ENCODE measurements around the gene ANGPT4.
"Not testable (repeated sequence)": the region's sequence is repeated elsewhere in the genome, so short reads cannot be mapped to it uniquely, and the experiment has no call there.

ANGPT4 gene

GRCh38 chr20:840858-841567 lies 75.1 kb downstream of the ANGPT4 start:
- no peak for DNase-seq

DNA sequence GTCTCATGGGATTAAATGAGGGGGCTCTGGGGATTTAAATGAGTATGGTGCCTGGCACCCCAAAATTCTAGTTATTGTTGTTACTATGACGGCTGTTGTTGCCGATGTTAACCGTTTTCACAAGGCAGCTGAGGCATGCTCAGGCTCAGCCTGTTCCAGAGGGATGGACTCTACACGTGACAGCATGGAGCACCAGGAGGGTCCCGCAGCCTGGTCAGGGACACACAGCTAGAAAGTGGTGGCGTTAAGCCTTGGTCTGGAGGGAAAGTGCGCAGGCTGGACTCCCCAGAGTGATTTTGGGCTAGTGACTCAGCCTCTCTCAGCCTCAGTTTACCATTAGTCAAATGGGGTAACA lies 75.7 kb downstream of the ANGPT4 start:
- DNase-seq = no peak

- no peak for DNase-seq
Observed at GRCh38 chr20:839626-840025, 76.5 kb downstream of the ANGPT4 start.

GRCh38 chr20:839015-839414 lies 77.1 kb downstream of the ANGPT4 start:
- DNase-seq = no peak

DNA sequence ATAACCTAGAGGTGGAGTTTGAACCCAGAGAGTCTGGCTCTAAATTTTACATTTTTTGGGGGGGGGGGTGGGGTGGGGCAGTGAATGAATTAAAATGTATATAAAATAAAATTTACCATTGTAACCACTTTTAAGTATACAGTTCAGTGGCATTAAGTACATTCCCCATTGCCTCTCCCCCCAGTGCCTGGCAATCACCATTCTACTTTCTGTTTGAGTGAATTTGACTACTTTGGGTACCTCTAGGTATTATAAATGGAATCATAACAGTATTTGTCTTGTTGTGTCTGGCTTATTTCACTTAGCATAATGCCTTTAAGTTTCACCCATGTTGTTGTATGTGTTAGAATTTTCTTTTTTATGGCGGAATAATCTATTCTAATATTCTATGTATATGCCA lies 79.9 kb downstream of the ANGPT4 start:
- no peak for DNase-seq

- DNase-seq = no peak
Observed at GRCh38 chr20:835608-836045, 80.5 kb downstream of the ANGPT4 start.

- no peak for DNase-seq
Observed at GRCh38 chr20:834151-834746, 81.9 kb downstream of the ANGPT4 start.

DNA sequence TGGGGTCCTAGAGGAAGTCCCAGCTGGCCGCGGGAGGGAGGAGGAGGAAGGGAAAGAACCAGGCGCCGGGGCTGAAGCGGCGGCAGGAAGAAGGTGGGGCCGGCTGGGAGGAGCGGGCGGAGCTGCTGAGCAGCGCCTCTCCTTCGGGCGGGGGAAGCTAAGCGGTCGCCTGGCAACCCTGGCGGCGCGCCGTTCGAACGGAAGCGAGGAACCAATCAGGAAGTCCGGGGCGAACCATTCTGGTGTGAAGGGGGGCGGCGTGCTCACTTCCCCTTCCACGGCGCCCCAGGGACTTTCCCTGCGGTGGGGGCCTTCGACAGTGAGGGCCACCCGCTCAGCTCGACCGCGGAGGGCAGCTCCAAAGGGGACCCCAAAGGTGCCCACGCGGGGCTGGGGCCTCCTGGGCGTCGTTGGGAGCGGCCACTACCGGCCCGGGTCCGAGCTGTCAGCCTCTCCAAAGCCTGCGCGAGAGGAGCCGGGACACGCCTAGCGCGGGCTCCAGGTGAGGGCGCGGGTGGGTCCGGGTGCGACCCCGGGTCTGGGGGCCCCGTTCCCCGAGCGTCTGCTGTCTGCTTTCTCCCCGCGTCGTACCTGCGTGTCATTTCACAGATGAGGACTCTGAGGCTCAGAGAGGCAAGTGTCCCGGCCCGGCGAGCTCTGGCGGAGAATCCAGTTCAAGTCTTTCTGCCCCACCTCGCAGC lies 82.5 kb downstream of the ANGPT4 start, which contains the start of gene FAM110A:
FAM110A (plus strand) TSS at position 266 of the 701 bp plus-strand sequence. CDS start 11,090 bp downstream, outside the sequence.
- DNase-seq = peak; percentile 97

- DNase-seq = no peak
Observed at GRCh38 chr20:833121-833449, 83.0 kb downstream of the ANGPT4 start.

DNA sequence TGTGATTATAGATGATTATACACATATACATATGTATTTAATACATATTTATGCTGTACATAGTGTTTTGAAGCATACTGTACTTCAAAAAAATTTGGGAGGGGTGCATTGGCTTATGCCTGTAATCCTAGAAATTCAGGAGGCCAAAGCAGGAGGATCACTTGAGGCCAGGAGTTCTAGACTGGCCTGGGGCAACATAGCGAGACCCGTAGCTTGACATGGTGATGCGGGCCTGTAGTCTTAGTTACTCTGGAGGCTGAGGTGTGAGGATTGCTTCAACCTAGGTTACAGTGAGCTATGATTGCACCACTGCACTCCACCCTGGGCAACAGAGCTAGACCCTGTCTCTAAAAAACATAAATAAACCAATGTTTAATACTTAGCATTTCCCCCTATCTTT lies 84.2 kb downstream of the ANGPT4 start:
- no peak for DNase-seq

- no peak for DNase-seq
Observed at GRCh38 chr20:831251-831650, 84.9 kb downstream of the ANGPT4 start.

DNA sequence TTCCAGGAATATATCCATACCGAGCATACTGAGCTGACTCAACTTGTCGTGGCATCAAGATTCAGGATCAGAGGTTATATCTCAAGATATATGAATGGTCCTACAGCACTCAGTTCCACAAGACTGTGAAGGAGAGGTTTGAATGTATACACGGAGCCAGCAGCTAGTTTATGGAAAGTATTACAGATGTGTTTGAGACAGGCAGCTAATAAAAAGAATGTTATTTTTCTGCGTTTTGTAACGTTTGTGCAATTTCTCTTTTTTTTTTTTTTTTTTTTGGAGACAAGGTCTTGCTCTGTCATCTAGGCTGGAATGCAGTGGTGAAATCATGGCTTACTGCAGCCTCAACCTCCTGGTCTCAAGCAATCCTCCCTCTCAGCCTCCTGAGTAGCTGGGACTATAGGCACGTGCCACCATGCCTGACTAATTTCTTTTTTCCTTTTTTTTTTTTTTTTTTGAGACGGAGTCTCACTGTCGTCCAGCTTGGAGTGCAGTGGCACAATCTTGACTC lies 86.1 kb downstream of the ANGPT4 start:
- DNase-seq = no peak

DNA sequence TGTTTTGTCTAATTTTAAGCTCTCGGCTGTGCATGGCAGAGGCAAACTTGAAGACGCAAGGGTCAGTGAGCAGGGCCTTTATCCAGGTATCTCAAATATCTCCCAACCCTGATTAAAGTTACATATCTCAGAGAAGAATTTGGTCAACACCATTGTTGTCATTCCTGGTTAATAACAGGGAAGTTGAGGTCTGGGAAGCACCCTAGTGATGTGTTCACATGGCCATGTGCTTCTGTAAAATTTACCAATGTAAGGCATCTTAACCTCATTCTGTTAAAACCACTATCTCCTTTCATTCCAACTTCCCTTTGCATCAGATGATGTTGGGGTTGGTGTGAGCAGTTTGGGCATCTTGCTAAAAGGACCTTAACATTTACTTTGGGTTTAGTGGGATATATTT lies 86.6 kb downstream of the ANGPT4 start:
- no peak for DNase-seq

DNA sequence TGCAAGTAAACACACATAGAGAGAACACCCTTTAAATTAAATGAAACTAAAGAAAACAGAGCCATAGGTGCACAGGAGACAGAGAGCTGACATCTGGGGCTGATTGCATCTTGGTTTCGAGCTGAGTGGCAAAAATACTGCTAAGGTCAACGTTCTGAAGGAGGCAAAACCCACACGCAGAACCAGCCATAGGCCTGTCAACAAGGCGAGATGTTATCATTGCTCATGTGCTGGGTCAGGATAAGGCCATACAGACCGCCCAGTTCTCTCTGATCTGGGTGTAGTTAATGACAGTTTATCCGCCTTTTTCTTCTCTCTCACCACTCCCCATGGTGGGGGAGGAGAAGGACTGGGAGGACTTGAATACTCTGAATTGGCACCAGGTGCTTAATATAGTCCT lies 87.1 kb downstream of the ANGPT4 start:
- DNase-seq = no peak

GRCh38 chr20:827981-828380 lies 88.2 kb downstream of the ANGPT4 start:
- DNase-seq = not testable (repeated sequence)

GRCh38 chr20:826695-827323 lies 89.3 kb downstream of the ANGPT4 start:
- DNase-seq = no peak

GRCh38 chr20:825710-826421 lies 90.3 kb downstream of the ANGPT4 start:
- DNase-seq = no peak

- DNase-seq = no peak
Observed at GRCh38 chr20:824916-825315, 91.2 kb downstream of the ANGPT4 start.

- DNase-seq = no peak
Observed at GRCh38 chr20:824490-824889, 91.6 kb downstream of the ANGPT4 start.

DNA sequence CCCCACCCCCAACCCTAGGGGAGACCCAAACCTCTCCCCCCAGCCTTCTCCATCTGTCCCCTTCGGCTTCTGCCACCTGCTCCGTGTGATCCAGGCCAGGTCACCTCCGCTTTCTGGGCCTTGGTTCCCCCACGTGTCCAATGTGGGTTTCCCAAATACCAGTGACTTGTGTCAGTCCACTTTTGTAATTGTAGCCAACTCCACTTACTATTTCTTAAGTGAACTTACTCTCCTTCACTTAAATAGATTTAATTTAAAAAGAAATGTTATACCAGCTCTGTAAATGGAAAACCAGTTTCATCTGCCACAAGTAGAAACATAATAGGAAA lies 92.6 kb downstream of the ANGPT4 start:
- DNase-seq = no peak

- no peak for DNase-seq
Observed at GRCh38 chr20:822651-823573, 93.2 kb downstream of the ANGPT4 start.

DNA sequence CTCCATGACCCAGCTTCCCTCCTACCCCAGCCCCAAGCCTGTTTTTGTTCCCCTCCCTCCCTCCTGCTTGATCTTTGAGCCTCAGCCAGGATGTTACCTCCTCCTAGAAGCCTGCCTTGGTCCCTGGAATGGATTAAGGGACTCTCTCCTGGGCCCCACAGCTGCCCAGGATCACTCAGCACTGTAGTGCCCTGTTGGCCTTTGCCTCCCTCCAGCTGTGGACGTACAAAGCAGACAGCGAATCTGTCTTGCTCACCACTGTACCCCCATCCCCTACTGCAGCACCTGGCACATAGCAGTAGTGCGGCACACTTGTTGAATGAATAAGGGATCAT lies 94.4 kb downstream of the ANGPT4 start:
- no peak for DNase-seq

Measured in CD4-positive, alpha-beta T cell treated with Interleukin-21 for 1 hour (primary cell).